Neural progenitor cell (in vitro differentiated cells): ENCODE results near the gene COA4. TPM values are rescaled to one million over a fixed set of nuclear protein-coding genes. Genes with fewer than 3 reads are reported as not detected.
"Not testable (repeated sequence)": the region's sequence is repeated elsewhere in the genome, so short reads cannot be mapped to it uniquely, and the experiment has no call there.

Source experiments
- DNase-seq: peaks from one replicate; pipeline ENCODE4 v3.0.0-alpha.2; 2016; ENCODE audit warnings: low spot score
- H2AFZ ChIP-seq: fragments of 200-600 bp; sonication (generic); replicated peaks from 2 replicates; pipeline ENCODE4 v1.6.1; 2016; ENCODE audit warnings: antibody characterized with exemption
- H3F3A ChIP-seq: fragments of 200-600 bp; sonication (generic); 2 replicates; pipeline ENCODE4 v1.6.1; 2016; ENCODE audit warnings: antibody characterized with exemption, low read depth
- H3K27ac ChIP-seq: fragments of 200-600 bp; sonication (generic); 2 replicates; pipeline ENCODE4 v1.5.1; 2016; ENCODE audit warnings: mild to moderate bottlenecking
- H3K27me3 ChIP-seq: fragments of 200-600 bp; sonication (generic); 2 replicates; pipeline ENCODE4 v1.6.1; 2016; ENCODE audit warnings: mild to moderate bottlenecking, moderate library complexity
- H3K36me3 ChIP-seq: fragments of 200-600 bp; sonication (generic); 2 replicates; pipeline ENCODE4 v1.5.1; 2016
- H3K4me1 ChIP-seq: fragments of 200-600 bp; sonication (generic); 2 replicates; pipeline ENCODE4 v1.6.1; 2016; ENCODE audit warnings: mixed run types
- H3K4me2 ChIP-seq: fragments of 200-600 bp; sonication (generic); 2 replicates; pipeline ENCODE4 v1.6.1; 2016
- H3K4me3 ChIP-seq: fragments of 200-600 bp; sonication (generic); 2 replicates; pipeline ENCODE4 v1.5.1; 2016
- H3K79me2 ChIP-seq: fragments of 200-600 bp; sonication (generic); 2 replicates; pipeline ENCODE4 v1.6.1; 2016; ENCODE audit warnings: low read depth
- H3K9ac ChIP-seq: fragments of 200-600 bp; sonication (generic); 2 replicates; pipeline ENCODE4 v1.6.1; 2016
- H3K9me3 ChIP-seq: fragments of 200-600 bp; sonication (generic); 2 replicates; pipeline ENCODE4 v1.5.1; 2016; ENCODE audit warnings: low read depth
- H4K20me1 ChIP-seq: fragments of 200-600 bp; sonication (generic); 2 replicates; pipeline ENCODE4 v1.6.1; 2016; ENCODE audit warnings: low read depth
- H3K27ac Mint-ChIP-seq: 3 replicates; pipeline ENCODE4 v1.8.0; 2021; ENCODE audit warnings: mixed read lengths
- H3K27me3 Mint-ChIP-seq: 2 replicates; pipeline ENCODE4 v1.8.0; 2022; ENCODE audit warnings: low read depth, mild to moderate bottlenecking, inconsistent platforms, moderate library complexity, mixed read lengths; ENCODE audit not compliant: insufficient read depth
- H3K36me3 Mint-ChIP-seq: 3 replicates; pipeline ENCODE4 v1.8.0; 2021; ENCODE audit warnings: mixed read lengths
- H3K4me1 Mint-ChIP-seq: 3 replicates; pipeline ENCODE4 v1.8.0; 2021; ENCODE audit warnings: mixed read lengths
- H3K4me3 Mint-ChIP-seq: 3 replicates; pipeline ENCODE4 v1.8.0; 2021; ENCODE audit warnings: mild to moderate bottlenecking, moderate library complexity, mixed read lengths
- H3K9me3 Mint-ChIP-seq: 3 replicates; pipeline ENCODE4 v1.8.0; 2020; ENCODE audit warnings: mixed read lengths
- EZH2 ChIP-seq: fragments of 200-600 bp; sonication (generic); IDR thresholded peaks from 2 replicates; pipeline ENCODE4 v1.6.1; 2017; ENCODE audit warnings: antibody characterized with exemption, mild to moderate bottlenecking, moderate library complexity
- EZH2phosphoT487 ChIP-seq: fragments of 200-600 bp; sonication (generic); IDR thresholded peaks from 2 replicates; pipeline ENCODE4 v1.6.1; 2017; ENCODE audit warnings: antibody characterized with exemption
- total RNA-seq: library from RNA; depleted of rRNA; stranded (reverse); fragments of >200 nt; gene quantifications from 2 replicates; pipeline ENCODE4 v1.2.3, GENCODE V29; 2015; ENCODE audit warnings: low replicate concordance
- TF ChIP-seq, protein P1 (sequence below): fragments of 200-600 bp; sonication (generic); IDR thresholded peaks from 2 replicates; pipeline ENCODE4 v1.5.1; 2017; ENCODE audit warnings: antibody characterized with exemption, mild to moderate bottlenecking

COA4 gene
- total RNA-seq, 1 donor from 2014 or later, result 55.8 TPM

DNA sequence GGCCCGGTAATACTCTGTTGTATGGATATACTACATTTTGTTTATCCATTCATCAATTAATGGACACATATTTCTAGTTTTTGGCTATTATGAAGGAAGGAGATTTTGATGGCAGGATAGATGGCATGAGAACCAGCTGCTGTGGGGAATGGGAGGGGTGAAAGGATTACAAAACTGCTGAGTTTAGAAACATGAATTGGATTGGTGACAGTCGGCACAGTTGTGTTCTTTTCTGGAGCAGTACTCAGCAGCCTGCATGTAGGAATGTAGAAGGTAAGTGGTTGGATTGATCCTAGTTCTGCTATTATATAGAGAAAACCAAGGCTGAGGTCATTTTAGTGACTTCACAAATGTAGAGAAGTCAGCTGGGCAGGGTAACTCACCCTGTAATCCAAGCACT is 7.2 kb upstream of the COA4 start:
- Mint-ChIP-seq H3K4me1 (no peaks in the 10 kb centered on the region), H3K27me3 (no peaks in the 10 kb centered on the region), H3K4me3 (no peak overlapping the region), H3K27ac (no peak overlapping the region), H3K9me3 (no peaks in the 10 kb centered on the region), H3K36me3 (peaks cover 15% of the 10 kb centered on the region)
- H3F3A ChIP-seq, result no peaks in the 10 kb centered on the region
- no peaks in the 10 kb centered on the region for H3K36me3 ChIP-seq
- no peaks in the 10 kb centered on the region for H3K4me1 ChIP-seq
- DNase-seq, result no peak
- H2AFZ ChIP-seq, result no peak overlapping the region
- H3K79me2 ChIP-seq, result no peaks in the 10 kb centered on the region
- no peaks in the 10 kb centered on the region for H3K9me3 ChIP-seq
- no peak overlapping the region for H3K27ac ChIP-seq
- H3K4me3 ChIP-seq, result no peak overlapping the region
- H3K4me2 ChIP-seq, result no peak overlapping the region
- no peak for TF ChIP-seq EZH2phosphoT487
- TF ChIP-seq, protein P1, sequence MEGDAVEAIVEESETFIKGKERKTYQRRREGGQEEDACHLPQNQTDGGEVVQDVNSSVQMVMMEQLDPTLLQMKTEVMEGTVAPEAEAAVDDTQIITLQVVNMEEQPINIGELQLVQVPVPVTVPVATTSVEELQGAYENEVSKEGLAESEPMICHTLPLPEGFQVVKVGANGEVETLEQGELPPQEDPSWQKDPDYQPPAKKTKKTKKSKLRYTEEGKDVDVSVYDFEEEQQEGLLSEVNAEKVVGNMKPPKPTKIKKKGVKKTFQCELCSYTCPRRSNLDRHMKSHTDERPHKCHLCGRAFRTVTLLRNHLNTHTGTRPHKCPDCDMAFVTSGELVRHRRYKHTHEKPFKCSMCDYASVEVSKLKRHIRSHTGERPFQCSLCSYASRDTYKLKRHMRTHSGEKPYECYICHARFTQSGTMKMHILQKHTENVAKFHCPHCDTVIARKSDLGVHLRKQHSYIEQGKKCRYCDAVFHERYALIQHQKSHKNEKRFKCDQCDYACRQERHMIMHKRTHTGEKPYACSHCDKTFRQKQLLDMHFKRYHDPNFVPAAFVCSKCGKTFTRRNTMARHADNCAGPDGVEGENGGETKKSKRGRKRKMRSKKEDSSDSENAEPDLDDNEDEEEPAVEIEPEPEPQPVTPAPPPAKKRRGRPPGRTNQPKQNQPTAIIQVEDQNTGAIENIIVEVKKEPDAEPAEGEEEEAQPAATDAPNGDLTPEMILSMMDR, result no peak
- TF ChIP-seq EZH2, result no peak
- H3K27me3 ChIP-seq, result no peaks in the 10 kb centered on the region
- H4K20me1 ChIP-seq, result no peaks in the 10 kb centered on the region
- H3K9ac ChIP-seq, result no peak overlapping the region

DNA sequence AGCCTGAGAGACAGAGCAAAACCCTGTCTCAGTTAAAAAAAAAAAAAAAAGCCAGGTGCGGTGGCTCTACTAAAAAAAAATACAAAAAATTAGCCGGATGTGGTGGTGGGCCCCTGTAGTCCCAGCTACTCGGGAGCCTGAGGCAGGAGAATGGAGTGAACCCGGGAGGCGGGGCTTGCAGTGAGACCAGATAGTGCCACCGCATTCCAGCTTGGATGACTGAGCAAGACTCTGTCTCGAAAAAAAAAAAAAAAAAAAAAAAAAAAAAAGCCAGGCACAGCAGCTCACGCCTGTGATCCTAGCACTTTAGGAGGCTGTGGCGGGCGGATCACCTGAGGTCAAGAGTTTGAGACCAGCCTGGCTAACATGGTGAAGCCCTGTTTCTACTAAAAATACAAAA is 3.8 kb upstream of the COA4 start:
- H3K27me3 Mint-ChIP-seq, H3K4me3 Mint-ChIP-seq, H3K4me2 ChIP-seq, H2AFZ ChIP-seq, H3K27me3 ChIP-seq, H3K36me3 Mint-ChIP-seq, H3K36me3 ChIP-seq, H3K27ac ChIP-seq, H3K9ac ChIP-seq, H3K27ac Mint-ChIP-seq, H4K20me1 ChIP-seq, H3K4me3 ChIP-seq, H3K9me3 ChIP-seq, H3K9me3 Mint-ChIP-seq: not testable (repeated sequence)
- H3K4me1 ChIP-seq, result peaks cover 15% of the 10 kb centered on the region
- H3K79me2 ChIP-seq, result peaks cover 29% of the 10 kb centered on the region
- peak; percentile 29 for DNase-seq
- peaks cover 11% of the 10 kb centered on the region for H3F3A ChIP-seq
- H3K4me1 Mint-ChIP-seq, result peaks cover 15% of the 10 kb centered on the region

DNA sequence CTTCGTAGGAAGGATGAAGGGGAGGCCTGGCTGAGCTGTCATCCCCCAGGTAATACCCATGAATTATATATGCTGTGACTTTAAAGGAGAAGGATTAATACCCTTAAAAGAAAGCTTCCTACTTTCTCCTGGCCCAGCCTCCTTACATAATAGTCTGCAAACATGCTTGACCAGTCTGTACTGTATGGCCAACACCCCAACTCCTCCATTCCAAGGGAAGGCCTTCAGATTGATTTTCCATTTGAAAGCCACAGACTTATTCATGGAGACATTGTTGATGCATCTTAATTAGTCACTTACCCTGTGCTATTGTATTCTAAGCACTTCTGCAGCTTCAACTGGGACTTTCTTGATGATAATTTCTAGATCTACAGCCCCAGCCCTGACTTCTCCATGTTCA is 2.1 kb upstream of the COA4 start:
- Histone ChIP-seq H3K36me3 (no peaks in the 10 kb centered on the region), H3K4me1 (peaks cover 21% of the 10 kb centered on the region), H3K9me3 (no peaks in the 10 kb centered on the region), H3K9ac (no peak overlapping the region), H3K27me3 (no peaks in the 10 kb centered on the region), H3F3A (peaks cover 11% of the 10 kb centered on the region), H3K4me2 (peak overlapping the region; percentile 78), H3K79me2 (peaks cover 46% of the 10 kb centered on the region), H3K27ac (no peak overlapping the region), H3K4me3 (no peak overlapping the region), H2AFZ (no peak overlapping the region), H4K20me1 (no peaks in the 10 kb centered on the region)
- no peak for DNase-seq
- Mint-ChIP-seq H3K27ac (no peak overlapping the region), H3K4me1 (peaks cover 20% of the 10 kb centered on the region), H3K36me3 (peaks cover 3% of the 10 kb centered on the region), H3K4me3 (peak overlapping the region; percentile 33), H3K27me3 (no peaks in the 10 kb centered on the region), H3K9me3 (no peaks in the 10 kb centered on the region)
- no peak for TF ChIP-seq EZH2phosphoT487
- TF ChIP-seq EZH2, result no peak
- TF ChIP-seq, protein P1, result no peak

DNA sequence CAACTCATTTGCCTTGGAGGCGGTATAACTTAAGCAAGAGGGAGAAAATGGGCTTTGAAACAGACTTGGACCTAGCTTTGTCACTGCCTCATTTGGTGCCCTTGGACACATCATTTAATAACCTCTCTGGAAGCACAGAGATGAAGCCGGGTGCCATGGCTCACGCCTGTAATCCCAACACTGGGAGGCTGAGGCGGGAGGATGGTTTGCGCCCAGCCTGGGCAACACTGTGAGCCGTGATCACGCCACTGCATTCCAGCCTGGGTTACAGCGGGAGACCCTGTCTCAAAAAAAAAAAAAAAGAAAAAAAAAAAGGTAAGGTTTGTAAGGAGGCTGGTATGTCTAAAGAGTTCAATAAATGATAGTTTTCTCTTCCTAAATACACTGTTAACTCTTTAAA is 806 bp downstream of the COA4 start:
- Histone ChIP-seq H3F3A (peaks cover 11% of the 10 kb centered on the region), H3K27ac (peak overlapping the region; percentile 61), H3K9me3 (no peaks in the 10 kb centered on the region), H3K4me1 (peaks cover 21% of the 10 kb centered on the region), H3K4me3 (peak overlapping the region; percentile 72), H3K36me3 (no peaks in the 10 kb centered on the region), H3K9ac (peak overlapping the region; percentile 67), H3K79me2 (peaks cover 50% of the 10 kb centered on the region), H3K27me3 (no peaks in the 10 kb centered on the region), H2AFZ (no peak overlapping the region), H4K20me1 (no peaks in the 10 kb centered on the region), H3K4me2 (peak overlapping the region; percentile 78)
- peak overlapping the region; percentile 98 for H3K27ac Mint-ChIP-seq
- no peaks in the 10 kb centered on the region for H3K27me3 Mint-ChIP-seq
- no peaks in the 10 kb centered on the region for H3K36me3 Mint-ChIP-seq
- peak overlapping the region; percentile 100 for H3K4me3 Mint-ChIP-seq
- no peaks in the 10 kb centered on the region for H3K9me3 Mint-ChIP-seq
- peak; percentile 51 for DNase-seq
- TF ChIP-seq EZH2 (no peak), EZH2phosphoT487 (no peak)
- TF ChIP-seq, protein P1, result no peak
- peaks cover 20% of the 10 kb centered on the region for H3K4me1 Mint-ChIP-seq
